ENCODE data around the gene DGKA.
"Not testable (repeated sequence)": the region's sequence is repeated elsewhere in the genome, so short reads cannot be mapped to it uniquely, and the experiment has no call there.

The DGKA gene

GRCh38 chr12:55930771-55931316 lies at the start of gene DGKA:
DGKA (plus strand) TSS chr12:55931162; CDS start chr12:55936504, 5,342 bp downstream.
- in situ Hi-C loops (cut with HindIII; ENCODE audit: low sequenced_read_pairs) = loop anchor here (5.0 kb wide), 1 partner anchor 114 kb away; the partner anchor contains the start of genes ORMDL2 and SARNP

GRCh38 chr12:55885113-55885512 lies 45.8 kb upstream of the DGKA start:
- in situ Hi-C loops (cut with HindIII; ENCODE audit: low sequenced_read_pairs) = no loop called here

- in situ Hi-C loops (cut with HindIII; ENCODE audit: low sequenced_read_pairs) = no loop called here
Measured at GRCh38 chr12:55891310-55891709, 39.7 kb upstream of the DGKA start.

- in situ Hi-C loops (cut with HindIII; ENCODE audit: low sequenced_read_pairs) = no loop called here
Measured at GRCh38 chr12:55893723-55894122, 37.2 kb upstream of the DGKA start.

- in situ Hi-C loops (cut with HindIII; ENCODE audit: low sequenced_read_pairs) = no loop called here
Measured at GRCh38 chr12:55899082-55899481, 31.9 kb upstream of the DGKA start.

GRCh38 chr12:55901881-55902490 lies 29.0 kb upstream of the DGKA start:
- in situ Hi-C loops (cut with HindIII; ENCODE audit: low sequenced_read_pairs) = no loop called here

- in situ Hi-C loops (cut with HindIII; ENCODE audit: low sequenced_read_pairs) = no loop called here
Measured at GRCh38 chr12:55906056-55906455, 24.9 kb upstream of the DGKA start.

- in situ Hi-C loops (cut with HindIII; ENCODE audit: low sequenced_read_pairs) = no loop called here
Measured at GRCh38 chr12:55908726-55909512, 22.0 kb upstream of the DGKA start.

GRCh38 chr12:55909513-55909884 lies 21.5 kb upstream of the DGKA start:
- in situ Hi-C loops (cut with HindIII; ENCODE audit: low sequenced_read_pairs) = no loop called here

GRCh38 chr12:55912908-55913307 lies 18.1 kb upstream of the DGKA start:
- in situ Hi-C loops (cut with HindIII; ENCODE audit: low sequenced_read_pairs) = no loop called here

GRCh38 chr12:55915482-55915859 lies 15.5 kb upstream of the DGKA start:
- in situ Hi-C loops (cut with HindIII; ENCODE audit: low sequenced_read_pairs) = no loop called here

- in situ Hi-C loops (cut with HindIII; ENCODE audit: low sequenced_read_pairs) = not testable (repeated sequence)
Measured at GRCh38 chr12:55919032-55919431, 11.9 kb upstream of the DGKA start.

GRCh38 chr12:55922126-55922525 lies 8.8 kb upstream of the DGKA start:
- in situ Hi-C loops (cut with HindIII; ENCODE audit: low sequenced_read_pairs) = no loop called here

- in situ Hi-C loops (cut with HindIII; ENCODE audit: low sequenced_read_pairs) = not testable (repeated sequence)
Measured at GRCh38 chr12:55923648-55924047, 7.3 kb upstream of the DGKA start.

GRCh38 chr12:55925371-55925770 lies 5.6 kb upstream of the DGKA start:
- in situ Hi-C loops (cut with HindIII; ENCODE audit: low sequenced_read_pairs) = loop anchor here (5.0 kb wide), 2 partner anchors 43 to 83 kb away; partner anchors contain the start of gene MMP19

- in situ Hi-C loops (cut with HindIII; ENCODE audit: low sequenced_read_pairs) = loop anchor here (5.0 kb wide), 2 partner anchors 44 to 84 kb away; partner anchors contain the start of gene MMP19
Measured at GRCh38 chr12:55925870-55926737, 4.9 kb upstream of the DGKA start.

- in situ Hi-C loops (cut with HindIII; ENCODE audit: low sequenced_read_pairs) = loop anchor here (5.0 kb wide), 2 partner anchors 45 to 85 kb away; partner anchors contain the start of gene MMP19
Measured at GRCh38 chr12:55926738-55927587, 4.0 kb upstream of the DGKA start.

GRCh38 chr12:55927588-55928502 lies 3.1 kb upstream of the DGKA start, which contains the start of gene PYM1:
PYM1 (minus strand) TSS chr12:55927894; CDS start chr12:55927761, 133 bp downstream.
- in situ Hi-C loops (cut with HindIII; ENCODE audit: low sequenced_read_pairs) = loop anchor here (5.0 kb wide), 2 partner anchors 46 to 86 kb away; partner anchors contain the start of gene MMP19
